K562 (cell line): Measurements from ENCODE around the gene ADM. TPM values are rescaled to one million over a fixed set of nuclear protein-coding genes. Genes with fewer than 3 reads are reported as not detected.

Source experiments
- ATAC-seq: fragments of 200-7000 bp; cut with Tn5 transposase; 3 replicates; pipeline ENCODE4 v1.9.1; 2020; ENCODE audit warnings: moderate library complexity
- BruUV-seq: library from RNA; stranded (reverse); fragments of 400-500 nt; replicated peaks from 2 replicates; lab custom pipeline; 2021; lab: Mats Ljungman, UMichigan
- CTCF ChIA-PET: fragments of 300-600 bp; formaldehyde crosslinking; extraction: SDS; loops from one replicate; lab custom pipeline; 2021; ENCODE audit warnings: low intra/inter-chr PET ratio; lab: Yijun Ruan, JAX
- POLR2A ChIA-PET: fragments of 300-600, 350-650 bp; sonication (Branson Sonifier 250); formaldehyde crosslinking; extraction: SDS; loops from one replicate; lab custom pipeline; 2021; ENCODE audit warnings: antibody characterized with exemption, inconsistent platforms; lab: Yijun Ruan, JAX
- DNase-seq, 4 experiments: peaks; one replicate each; pipeline versions ENCODE4 v3.0.0 to v3.0.0-alpha.2; 2011 to 2018; ENCODE audit warnings: low spot score in 3 of 4, mixed read lengths in 3 of 4; ENCODE audit errors: extremely low read depth in 1 of 4
- FAIRE-seq: peaks from 2 replicates; lab custom pipeline; 2011; peaks lifted over from hg19 to GRCh38; lab: Jason Lieb, UNC
- H2AFZ ChIP-seq: 2 replicates; pipeline ENCODE4 v1.6.0; 2011; ENCODE audit warnings: low read depth, low read length, control low read depth, inconsistent platforms
- H3K27ac ChIP-seq: fragments of 200-600 bp; 3 replicates; pipeline ENCODE4 v1.8.0; 2011; ENCODE audit warnings: low read depth, mild to moderate bottlenecking, control low read depth, inconsistent platforms, low read length, moderate library complexity, mixed read lengths; ENCODE audit errors: extremely low read depth
- H3K27me3 ChIP-seq, 2 experiments: fragments of 300-600 bp in 1 of 2; 2 replicates in 1 of 2; 3 replicates in 1 of 2; pipeline versions ENCODE4 v1.6.0 to v1.8.0; 2011; ENCODE audit warnings: inconsistent platforms in 2 of 2, low read length in 2 of 2, mild to moderate bottlenecking in 1 of 2, mixed read lengths in 1 of 2, moderate library complexity in 1 of 2; ENCODE audit not compliant: control insufficient read depth in 2 of 2, insufficient read depth in 2 of 2
- H3K36me3 ChIP-seq: fragments of 300-600 bp; 3 replicates; pipeline ENCODE4 v1.8.0; 2011; ENCODE audit warnings: mild to moderate bottlenecking, low read length, inconsistent platforms; ENCODE audit not compliant: control insufficient read depth, insufficient read depth
- H3K4me1 ChIP-seq, 2 experiments: fragments of 200-600 bp in 1 of 2; replicated peaks in 1 of 2; 2 replicates in 1 of 2; 3 replicates in 1 of 2; pipeline versions ENCODE4 v1.5.1 to v1.8.0; 2011; ENCODE audit warnings: inconsistent platforms in 2 of 2, low read length in 2 of 2, mild to moderate bottlenecking in 1 of 2, mixed read lengths in 1 of 2, moderate library complexity in 1 of 2; ENCODE audit not compliant: control insufficient read depth in 2 of 2, insufficient read depth in 2 of 2
- H3K4me2 ChIP-seq: 2 replicates; pipeline ENCODE4 v1.6.1; 2011; ENCODE audit warnings: low read length, control low read depth, inconsistent platforms, mixed read lengths; ENCODE audit not compliant: insufficient read depth
- H3K4me3 ChIP-seq: fragments of 200-600 bp; sonication (generic), shearing (Covaris generic); 2 replicates; pipeline ENCODE4 v1.5.1; 2016; ENCODE audit warnings: control low read depth, inconsistent platforms
- H3K79me2 ChIP-seq: fragments of 200-600 bp; 3 replicates; pipeline ENCODE4 v1.8.0; 2011; ENCODE audit warnings: low read length, inconsistent platforms; ENCODE audit not compliant: control insufficient read depth, insufficient read depth
- H3K9ac ChIP-seq, 2 experiments: 2 replicates each; pipeline versions ENCODE4 v1.6.0 to v1.6.1; 2011; ENCODE audit warnings: low read depth in 2 of 2, low read length in 2 of 2, control low read depth in 1 of 2, inconsistent platforms in 1 of 2, mild to moderate bottlenecking in 1 of 2, mixed read lengths in 1 of 2; ENCODE audit not compliant: insufficient read depth in 1 of 2
- H3K9me1 ChIP-seq: one replicate; pipeline ENCODE4 v1.6.0; 2011; ENCODE audit warnings: inconsistent platforms, mild to moderate bottlenecking, low read length, moderate library complexity; ENCODE audit not compliant: control insufficient read depth, insufficient read depth
- H3K9me3 ChIP-seq: replicated peaks from 2 replicates; pipeline ENCODE4 v1.5.1; 2011; ENCODE audit warnings: low read depth, low read length, inconsistent platforms; ENCODE audit not compliant: control insufficient read depth, insufficient read depth
- H4K20me1 ChIP-seq: replicated peaks from 2 replicates; pipeline ENCODE4 v1.6.1; 2011; ENCODE audit warnings: low read length, inconsistent platforms, mixed read lengths; ENCODE audit not compliant: control insufficient read depth, insufficient read depth
- ARID1B ChIP-seq: fragments of 450-650 bp; IDR thresholded peaks from 2 replicates; pipeline ENCODE4 v1.6.1; 2016; ENCODE audit warnings: antibody characterized with exemption, mild to moderate bottlenecking, inconsistent platforms
- ATF1 ChIP-seq, 2 experiments: fragments of 450-650 bp in 1 of 2; IDR thresholded peaks; 2 replicates each; pipeline ENCODE4 v1.6.1; 2016; ENCODE audit warnings: missing compliant biosample characterization in 1 of 2, missing genetic modification characterization in 1 of 2
- ATF7 ChIP-seq: fragments of 450-650 bp; IDR thresholded peaks from 2 replicates; pipeline ENCODE4 v1.7.1; 2014; ENCODE audit warnings: mild to moderate bottlenecking, moderate library complexity
- CHD4 ChIP-seq: fragments of 200-600 bp; sonication (generic); IDR thresholded peaks from 3 replicates; pipeline ENCODE4 v1.6.1; 2012; ENCODE audit warnings: low read depth, mild to moderate bottlenecking, mixed read lengths, low read length, inconsistent platforms; ENCODE audit not compliant: insufficient read depth, insufficient replicate concordance, poor library complexity, severe bottlenecking
- MTA2 ChIP-seq: fragments of 450-650 bp; IDR thresholded peaks from 2 replicates; pipeline ENCODE4 v1.6.1; 2016; ENCODE audit warnings: low read depth
- NCOR1 ChIP-seq: fragments of 450-650 bp; IDR thresholded peaks from 2 replicates; pipeline ENCODE4 v1.6.1; 2016; ENCODE audit warnings: mild to moderate bottlenecking, moderate library complexity
- NFE2L1 ChIP-seq: fragments of 450-650 bp; IDR thresholded peaks from 2 replicates; pipeline ENCODE4 v1.6.1; 2016; ENCODE audit warnings: missing genetic modification characterization, low read depth, mild to moderate bottlenecking, missing compliant biosample characterization, moderate library complexity, borderline replicate concordance
- NFIX ChIP-seq: fragments of 250-450 bp; sonication (Bioruptor Pico); IDR thresholded peaks from 2 replicates; pipeline ENCODE4 v1.4.0; 2020; ENCODE audit warnings: low read depth, mild to moderate bottlenecking, moderate library complexity
- SAFB ChIP-seq: fragments of 200-400 bp; formaldehyde crosslinking; IDR thresholded peaks from 2 replicates; pipeline ENCODE4 v1.6.1; 2017; ENCODE audit warnings: low read depth, low read length, borderline replicate concordance
- SRSF1 ChIP-seq: fragments of 200-400 bp; formaldehyde crosslinking; IDR thresholded peaks from 2 replicates; pipeline ENCODE4 v1.6.1; 2017; ENCODE audit warnings: mild to moderate bottlenecking, low read depth, low read length, moderate library complexity
- SUPT5H ChIP-seq: fragments of 450-650 bp; IDR thresholded peaks from 2 replicates; pipeline ENCODE4 v1.6.1; 2016
- ZKSCAN1 ChIP-seq: fragments of 150-350 bp; IDR thresholded peaks from 2 replicates; pipeline ENCODE4 v1.6.1; 2016; ENCODE audit warnings: low read depth, low read length
- ZNF134 ChIP-seq: fragments of 250-450 bp; sonication (Bioruptor Pico); conservative IDR thresholded peaks from 2 replicates; pipeline ENCODE4 v1.4.0; 2020
- ZNF232 ChIP-seq: sonication (generic); formaldehyde crosslinking; IDR thresholded peaks from 2 replicates; pipeline ENCODE4 v1.8.0; 2022; ENCODE audit warnings: mild to moderate bottlenecking, missing genetic modification reagents
- WGBS: fragments of 100-300 bp; shearing (Covaris generic); methylation state at CpG from one replicate; pipeline ENCODE4 v1.1.6; 2016; ENCODE audit warnings: low coverage, mixed read lengths; ENCODE audit not compliant: insufficient coverage; ENCODE audit errors: missing lambda C conversion rate; 5-methylcytosine and 5-hydroxymethylcytosine counted together
- in situ Hi-C: fragments of 300-500 bp; cut with MboI; formaldehyde crosslinking; loops from 4 replicates; pipeline ENCODE4 v1.15.0; 2018; ENCODE audit warnings: inconsistent platforms, mixed read lengths
- intact Hi-C: fragments of 100-400 bp; cut with micrococcal nuclease; formaldehyde crosslinking; loops from 2 replicates; pipeline ENCODE4 v1.14.2; 2022
- polyA plus RNA-seq, 8 experiments: library from polyadenylated mRNA; depleted of rRNA in 4 of 8; stranded (reverse) in 5 of 8; unstranded in 3 of 8; fragments of >200 nt; fragmentation: Nextera tagmentation in 2 of 8; fragmentation: Illumina TruSeq in 1 of 8; extraction: Ambion mirVana in 2 of 8; extraction: Trizol in 1 of 8; gene quantifications; 2 replicates each; pipeline versions ENCODE4 v1.2.1 to v1.2.3, GENCODE V29; 2011 to 2014; ENCODE audit warnings: inconsistent platforms in 1 of 8, missing spikeins in 1 of 8
- total RNA-seq, 7 experiments: library from RNA; depleted of rRNA in 6 of 7; stranded (reverse); fragments of >200 nt in 6 of 7; fragmentation: Illumina TruSeq in 2 of 7; extraction: Trizol in 2 of 7; gene quantifications; 2 replicates each; pipeline versions ENCODE4 v1.2.1 to v1.2.3, GENCODE V29; 2011 to 2021; ENCODE audit warnings: low replicate concordance in 1 of 7
- TF ChIP-seq, protein P1 (sequence below): sonication (generic); formaldehyde crosslinking; IDR thresholded peaks from 2 replicates; pipeline ENCODE4 v1.8.1; 2022; ENCODE audit warnings: missing genetic modification reagents
- TF ChIP-seq, protein P2 (sequence below): fragments of 450-650 bp; IDR thresholded peaks from 2 replicates; pipeline ENCODE4 v1.6.1; 2018; ENCODE audit warnings: mild to moderate bottlenecking, low read depth; ENCODE audit not compliant: partially characterized antibody

Gene ADM
- total and polyA plus RNA-seq, 9 of the 15 experiments (the other 6 are each of a cell fraction or from before 2014, with no cell fraction given): 0.23 to 0.49 (median 0.32) TPM; not detected in 6

DNA sequence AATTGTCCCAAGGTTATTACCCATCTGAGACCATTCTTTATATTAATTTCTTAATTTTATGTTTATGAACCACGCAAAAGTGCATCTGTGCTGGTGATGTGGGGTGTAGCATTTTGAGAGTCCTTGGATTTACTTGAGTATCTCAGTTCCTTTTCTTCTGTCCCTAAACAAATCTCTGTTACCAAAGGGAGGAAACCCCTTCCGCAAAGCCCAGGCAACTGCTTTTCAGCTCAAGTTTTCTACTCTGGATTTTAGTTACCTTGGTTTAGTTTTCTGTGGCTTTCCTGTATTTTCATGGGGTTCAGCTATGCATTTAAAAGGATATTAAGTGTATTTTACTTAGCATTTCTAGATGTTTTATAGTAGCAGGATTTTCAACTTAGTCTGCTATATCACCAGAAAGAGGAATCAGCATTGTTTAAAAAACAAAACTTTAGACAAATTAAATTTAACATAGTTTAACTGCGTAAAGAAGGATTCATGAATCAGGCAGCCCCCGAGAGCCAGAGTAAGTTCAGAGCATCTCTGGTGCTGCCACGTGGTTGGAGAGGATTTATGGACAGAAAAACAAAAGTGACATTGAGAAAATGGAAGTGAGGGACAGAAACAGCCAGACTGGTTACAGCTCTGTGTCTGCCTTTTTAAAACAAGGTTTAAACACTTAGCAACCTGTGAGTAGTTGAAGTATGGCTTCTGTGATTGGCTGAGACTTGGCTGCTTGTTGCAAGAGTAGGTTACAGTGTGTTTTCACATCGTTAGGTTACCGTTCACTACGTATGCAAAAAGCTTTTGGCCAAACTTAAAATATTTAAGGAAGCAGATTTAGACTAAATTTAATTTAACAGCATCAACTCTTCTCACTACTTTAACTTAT lies 9.6 kb downstream of the ADM start:
- BruUV-seq: no TSS peak
- in situ Hi-C loops: loop anchor here (10.0 to 25.0 kb wide), 2 partner anchors 452 to 550 kb away; no protein-coding TSS in a partner anchor
- no peak overlapping the region for H3K27ac ChIP-seq
- no peak overlapping the region for H3K4me3 ChIP-seq
- DNase-seq: peak in 1 of 4 experiments; percentile 10
- no peak overlapping the region for H2AFZ ChIP-seq
- WGBS: 8% methylated on average over 8 of the region's 8 CpGs
- intact Hi-C loops: loop anchor here (10.0 kb wide), 1 partner anchor 210 kb away; no protein-coding TSS in a partner anchor
- ChIA-PET POLR2A (interaction anchor here (1.0 to 1.5 kb wide), 2 partner anchors 10 kb away, joined by 5 read pairs; partner anchors contain the start of gene ADM), CTCF (no interaction called here)
- H3K4me2 ChIP-seq: no peak overlapping the region
- no peaks in the 10 kb centered on the region for H3K79me2 ChIP-seq
- peak; percentile 64 for ATAC-seq
- FAIRE-seq: peak; percentile 37
- no peak overlapping the region for H3K9ac ChIP-seq
- H4K20me1 ChIP-seq: no peaks in the 10 kb centered on the region
- H3K4me1 ChIP-seq: peaks cover 0 to 6% of the 10 kb centered on the region in 2 experiments; a peak in 2 of 5 replicates
- no peaks in the 10 kb centered on the region for H3K36me3 ChIP-seq
- peaks cover 0 to 4% of the 10 kb centered on the region in 2 experiments; a peak in 2 of 5 replicates for H3K27me3 ChIP-seq
- no peaks in the 10 kb centered on the region for H3K9me3 ChIP-seq
- H3K9me1 ChIP-seq: no peaks in the 10 kb centered on the region
- TF ChIP-seq NCOR1 (no peak), SAFB (no peak), NFE2L1 (tag) (no peak), SRSF1 (no peak), ZNF232 (CRISPR knock-in tag) (no peak), ZKSCAN1 (no peak), MTA2 (no peak), ATF1 (CRISPR knock-in tag; IDR thresholded peaks at IDR 0.05) (no peak), ATF1 (tag; IDR thresholded peaks at IDR 0.05) (peak; percentile 56), ATF7 (no peak), ARID1B (no peak), CHD4 (no peak), ZNF134 (no peak), NFIX (CRISPR knock-in tag) (no peak), SUPT5H (no peak)
- TF ChIP-seq, protein P1, sequence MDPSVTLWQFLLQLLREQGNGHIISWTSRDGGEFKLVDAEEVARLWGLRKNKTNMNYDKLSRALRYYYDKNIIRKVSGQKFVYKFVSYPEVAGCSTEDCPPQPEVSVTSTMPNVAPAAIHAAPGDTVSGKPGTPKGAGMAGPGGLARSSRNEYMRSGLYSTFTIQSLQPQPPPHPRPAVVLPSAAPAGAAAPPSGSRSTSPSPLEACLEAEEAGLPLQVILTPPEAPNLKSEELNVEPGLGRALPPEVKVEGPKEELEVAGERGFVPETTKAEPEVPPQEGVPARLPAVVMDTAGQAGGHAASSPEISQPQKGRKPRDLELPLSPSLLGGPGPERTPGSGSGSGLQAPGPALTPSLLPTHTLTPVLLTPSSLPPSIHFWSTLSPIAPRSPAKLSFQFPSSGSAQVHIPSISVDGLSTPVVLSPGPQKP (CRISPR knock-in tag): no peak
- TF ChIP-seq, protein P2, sequence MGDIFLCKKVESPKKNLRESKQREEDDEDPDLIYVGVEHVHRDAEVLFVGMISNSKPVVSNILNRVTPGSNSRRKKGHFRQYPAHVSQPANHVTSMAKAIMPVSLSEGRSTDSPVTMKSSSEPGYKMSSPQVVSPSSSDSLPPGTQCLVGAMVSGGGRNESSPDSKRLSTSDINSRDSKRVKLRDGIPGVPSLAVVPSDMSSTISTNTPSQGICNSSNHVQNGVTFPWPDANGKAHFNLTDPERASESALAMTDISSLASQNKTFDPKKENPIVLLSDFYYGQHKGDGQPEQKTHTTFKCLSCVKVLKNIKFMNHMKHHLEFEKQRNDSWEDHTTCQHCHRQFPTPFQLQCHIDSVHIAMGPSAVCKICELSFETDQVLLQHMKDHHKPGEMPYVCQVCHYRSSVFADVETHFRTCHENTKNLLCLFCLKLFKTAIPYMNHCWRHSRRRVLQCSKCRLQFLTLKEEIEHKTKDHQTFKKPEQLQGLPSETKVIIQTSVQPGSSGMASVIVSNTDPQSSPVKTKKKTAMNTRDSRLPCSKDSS: no peak
